ENCODE results near the gene DPP6. TPM values are rescaled to one million over a fixed set of nuclear protein-coding genes. Genes with fewer than 3 reads are reported as not detected.

Gene DPP6
- total and polyA plus RNA-seq, 2 experiments from 2014 or later: not detected

DNA sequence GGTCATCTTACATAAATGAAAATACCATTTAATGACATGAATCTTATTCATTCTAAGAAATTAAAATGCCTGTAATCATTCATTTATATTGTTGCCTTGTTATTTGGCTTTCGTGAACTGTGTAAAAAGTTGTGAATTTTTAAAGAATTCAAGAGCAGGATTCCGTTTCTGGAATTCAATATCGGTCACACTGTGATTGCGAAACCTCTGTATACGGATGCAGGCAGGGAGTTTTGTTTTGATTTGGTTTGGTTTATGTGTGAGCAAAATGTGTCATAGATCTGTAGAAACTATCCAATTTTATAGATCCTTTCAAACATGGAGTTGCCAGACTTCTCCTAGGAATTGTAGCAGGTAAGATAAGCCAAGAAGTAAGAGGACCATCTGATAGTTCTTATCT, 441.4 kb downstream of the DPP6 start:
- Histone ChIP-seq H3K4me1 (ENCODE audit: insufficient read depth) (no peaks in the 10 kb centered on the region), H2AFZ (no peak overlapping the region), H3K4me3 (no peak overlapping the region), H3K4me2 (no peak overlapping the region), H3K79me2 (replicated peaks; ENCODE audit: insufficient read depth) (no peaks in the 10 kb centered on the region), H4K20me1 (replicated peaks; ENCODE audit: insufficient read depth) (no peaks in the 10 kb centered on the region), H3K27ac (ENCODE audit: low read depth) (no peak overlapping the region), H3K9me2 (ENCODE audit: insufficient read depth) (no peaks in the 10 kb centered on the region), H3K36me3 (ENCODE audit: insufficient read depth) (peaks cover 4% of the 10 kb centered on the region; the same call in 1 of the 2 replicates), H3K27me3 (ENCODE audit: insufficient read depth) (no peaks in the 10 kb centered on the region), H3F3A (replicated peaks; ENCODE audit: low read depth) (no peaks in the 10 kb centered on the region)
- TF ChIP-seq JUNB (IDR thresholded peaks at IDR 0.05; ENCODE audit: unreplicated experiment) (no peak), CREB1 (CRISPR knock-in tag; IDR thresholded peaks at IDR 0.05; ENCODE audit: low read depth) (no peak), NANOG (IDR thresholded peaks at IDR 0.05; ENCODE audit: borderline replicate concordance) (no peak), EZH2phosphoT487 (IDR thresholded peaks at IDR 0.05; ENCODE audit: unreplicated experiment) (no peak)
- TF ChIP-seq, protein P1, sequence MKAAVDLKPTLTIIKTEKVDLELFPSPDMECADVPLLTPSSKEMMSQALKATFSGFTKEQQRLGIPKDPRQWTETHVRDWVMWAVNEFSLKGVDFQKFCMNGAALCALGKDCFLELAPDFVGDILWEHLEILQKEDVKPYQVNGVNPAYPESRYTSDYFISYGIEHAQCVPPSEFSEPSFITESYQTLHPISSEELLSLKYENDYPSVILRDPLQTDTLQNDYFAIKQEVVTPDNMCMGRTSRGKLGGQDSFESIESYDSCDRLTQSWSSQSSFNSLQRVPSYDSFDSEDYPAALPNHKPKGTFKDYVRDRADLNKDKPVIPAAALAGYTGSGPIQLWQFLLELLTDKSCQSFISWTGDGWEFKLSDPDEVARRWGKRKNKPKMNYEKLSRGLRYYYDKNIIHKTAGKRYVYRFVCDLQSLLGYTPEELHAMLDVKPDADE (IDR thresholded peaks at IDR 0.05): no peak
- TF ChIP-seq, protein P2, sequence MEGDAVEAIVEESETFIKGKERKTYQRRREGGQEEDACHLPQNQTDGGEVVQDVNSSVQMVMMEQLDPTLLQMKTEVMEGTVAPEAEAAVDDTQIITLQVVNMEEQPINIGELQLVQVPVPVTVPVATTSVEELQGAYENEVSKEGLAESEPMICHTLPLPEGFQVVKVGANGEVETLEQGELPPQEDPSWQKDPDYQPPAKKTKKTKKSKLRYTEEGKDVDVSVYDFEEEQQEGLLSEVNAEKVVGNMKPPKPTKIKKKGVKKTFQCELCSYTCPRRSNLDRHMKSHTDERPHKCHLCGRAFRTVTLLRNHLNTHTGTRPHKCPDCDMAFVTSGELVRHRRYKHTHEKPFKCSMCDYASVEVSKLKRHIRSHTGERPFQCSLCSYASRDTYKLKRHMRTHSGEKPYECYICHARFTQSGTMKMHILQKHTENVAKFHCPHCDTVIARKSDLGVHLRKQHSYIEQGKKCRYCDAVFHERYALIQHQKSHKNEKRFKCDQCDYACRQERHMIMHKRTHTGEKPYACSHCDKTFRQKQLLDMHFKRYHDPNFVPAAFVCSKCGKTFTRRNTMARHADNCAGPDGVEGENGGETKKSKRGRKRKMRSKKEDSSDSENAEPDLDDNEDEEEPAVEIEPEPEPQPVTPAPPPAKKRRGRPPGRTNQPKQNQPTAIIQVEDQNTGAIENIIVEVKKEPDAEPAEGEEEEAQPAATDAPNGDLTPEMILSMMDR (conservative IDR thresholded peaks at IDR 0.05; ENCODE audit: low read depth in 2 of 2): no peak
- Mint-ChIP-seq H3K9me3 (no peaks in the 10 kb centered on the region), H3K4me3 (no peak overlapping the region), H3K27me3 (ENCODE audit: insufficient read depth, low read depth, poor library complexity) (peaks cover 2% of the 10 kb centered on the region), H3K36me3 (ENCODE audit: low read depth) (no peaks in the 10 kb centered on the region), H3K27ac (no peak overlapping the region), H3K4me1 (peaks cover 5% of the 10 kb centered on the region; the same call in 1 of the 3 replicates)
- DNase-seq (ENCODE audit: low spot score): no peak
- ATAC-seq: no peak

- Histone ChIP-seq H3K27me3 (ENCODE audit: insufficient read depth) (no peaks in the 10 kb centered on the region), H3K27ac (ENCODE audit: low read depth) (no peak overlapping the region), H3K36me3 (ENCODE audit: insufficient read depth) (peaks cover 4% of the 10 kb centered on the region; the same call in 1 of the 2 replicates), H4K20me1 (replicated peaks; ENCODE audit: insufficient read depth) (no peaks in the 10 kb centered on the region), H3K9me2 (ENCODE audit: insufficient read depth) (no peaks in the 10 kb centered on the region), H3K4me2 (no peak overlapping the region), H3K4me3 (no peak overlapping the region), H3K79me2 (replicated peaks; ENCODE audit: insufficient read depth) (no peaks in the 10 kb centered on the region), H3F3A (replicated peaks; ENCODE audit: low read depth) (no peaks in the 10 kb centered on the region), H3K4me1 (ENCODE audit: insufficient read depth) (no peaks in the 10 kb centered on the region), H2AFZ (no peak overlapping the region)
- Mint-ChIP-seq H3K27ac (no peak overlapping the region), H3K36me3 (ENCODE audit: low read depth) (peaks cover 18% of the 10 kb centered on the region; the same call in 2 of the 3 replicates), H3K4me1 (no peaks in the 10 kb centered on the region), H3K4me3 (no peak overlapping the region), H3K27me3 (ENCODE audit: insufficient read depth, low read depth, poor library complexity) (no peaks in the 10 kb centered on the region), H3K9me3 (peaks cover 30% of the 10 kb centered on the region)
- no peak for DNase-seq (ENCODE audit: low spot score)
- ATAC-seq: no peak
- TF ChIP-seq, protein P2 (conservative IDR thresholded peaks at IDR 0.05; ENCODE audit: low read depth in 2 of 2): no peak
- TF ChIP-seq ZNF331 (CRISPR knock-in tag; IDR thresholded peaks at IDR 0.05; ENCODE audit: low read depth) (no peak), JUNB (IDR thresholded peaks at IDR 0.05; ENCODE audit: unreplicated experiment) (no peak), STAT1 (IDR thresholded peaks at IDR 0.05; ENCODE audit: unreplicated experiment) (no peak), CREB1 (CRISPR knock-in tag; IDR thresholded peaks at IDR 0.05; ENCODE audit: low read depth) (no peak)
- TF ChIP-seq, protein P1 (IDR thresholded peaks at IDR 0.05): no peak
Measured at GRCh38 chr7:154497751-154498150, 445.6 kb downstream of the DPP6 start.
